ENCODE measurements around the gene ANO2. TPM values are rescaled to one million over a fixed set of nuclear protein-coding genes. Genes with fewer than 3 reads are reported as not detected.

Gene ANO2
- total RNA-seq, 4 donors from 2014 or later = 0.59 to 51.7 (median 15.1) TPM

- DNase-seq = no peak
- no peak overlapping the region for H3K27ac ChIP-seq
- H3K36me3 ChIP-seq = no peaks in the 10 kb centered on the region
- intact Hi-C loops (cut with DNase I; ENCODE audit: low total_unique reads) = no loop called here
- no peaks in the 10 kb centered on the region for H3K9me3 ChIP-seq
- H3K27me3 ChIP-seq = no peaks in the 10 kb centered on the region
- H3K4me1 ChIP-seq = no peaks in the 10 kb centered on the region
- no peak overlapping the region for H3K4me3 ChIP-seq
- TF ChIP-seq POLR2A (IDR thresholded peaks at IDR 0.05) = no peak
- TF ChIP-seq, protein P1, sequence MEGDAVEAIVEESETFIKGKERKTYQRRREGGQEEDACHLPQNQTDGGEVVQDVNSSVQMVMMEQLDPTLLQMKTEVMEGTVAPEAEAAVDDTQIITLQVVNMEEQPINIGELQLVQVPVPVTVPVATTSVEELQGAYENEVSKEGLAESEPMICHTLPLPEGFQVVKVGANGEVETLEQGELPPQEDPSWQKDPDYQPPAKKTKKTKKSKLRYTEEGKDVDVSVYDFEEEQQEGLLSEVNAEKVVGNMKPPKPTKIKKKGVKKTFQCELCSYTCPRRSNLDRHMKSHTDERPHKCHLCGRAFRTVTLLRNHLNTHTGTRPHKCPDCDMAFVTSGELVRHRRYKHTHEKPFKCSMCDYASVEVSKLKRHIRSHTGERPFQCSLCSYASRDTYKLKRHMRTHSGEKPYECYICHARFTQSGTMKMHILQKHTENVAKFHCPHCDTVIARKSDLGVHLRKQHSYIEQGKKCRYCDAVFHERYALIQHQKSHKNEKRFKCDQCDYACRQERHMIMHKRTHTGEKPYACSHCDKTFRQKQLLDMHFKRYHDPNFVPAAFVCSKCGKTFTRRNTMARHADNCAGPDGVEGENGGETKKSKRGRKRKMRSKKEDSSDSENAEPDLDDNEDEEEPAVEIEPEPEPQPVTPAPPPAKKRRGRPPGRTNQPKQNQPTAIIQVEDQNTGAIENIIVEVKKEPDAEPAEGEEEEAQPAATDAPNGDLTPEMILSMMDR (IDR thresholded peaks at IDR 0.05) = no peak
Measured at GRCh38 chr12:5803532-5803931, 141.5 kb downstream of the ANO2 start.

- H3K4me3 ChIP-seq = no peak overlapping the region
- H3K4me1 ChIP-seq = no peaks in the 10 kb centered on the region
- no peaks in the 10 kb centered on the region for H3K27me3 ChIP-seq
- intact Hi-C loops (cut with DNase I; ENCODE audit: low total_unique reads) = no loop called here
- no peaks in the 10 kb centered on the region for H3K9me3 ChIP-seq
- TF ChIP-seq, protein P1 (IDR thresholded peaks at IDR 0.05) = no peak
- TF ChIP-seq POLR2A (IDR thresholded peaks at IDR 0.05) = no peak
- H3K27ac ChIP-seq = no peak overlapping the region
- no peak for DNase-seq
- no peaks in the 10 kb centered on the region for H3K36me3 ChIP-seq
Measured at GRCh38 chr12:5798242-5799015, 146.6 kb downstream of the ANO2 start.

DNA sequence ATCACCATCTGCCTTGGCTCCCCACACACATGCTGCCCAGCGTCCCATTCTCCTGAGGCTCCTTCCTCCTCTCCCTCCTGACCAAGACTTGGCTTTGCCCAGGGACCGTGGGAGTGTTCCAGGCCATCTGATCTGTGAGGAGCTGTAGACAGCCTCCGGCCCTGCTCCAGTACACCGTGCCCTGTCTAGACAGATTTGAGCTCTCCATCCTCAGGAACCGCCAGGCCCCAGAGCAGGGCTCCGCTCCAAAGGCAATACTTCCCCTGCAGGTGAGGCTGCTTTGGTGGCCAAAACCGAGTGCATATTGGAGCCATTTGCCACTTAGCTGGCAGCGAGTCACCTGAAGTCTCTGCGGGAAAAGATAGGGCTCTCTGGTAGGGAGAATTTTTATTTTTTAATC lies 147.4 kb downstream of the ANO2 start:
- DNase-seq = no peak
- no peak overlapping the region for H3K4me3 ChIP-seq
- H3K27me3 ChIP-seq = no peaks in the 10 kb centered on the region
- no peaks in the 10 kb centered on the region for H3K4me1 ChIP-seq
- no peaks in the 10 kb centered on the region for H3K9me3 ChIP-seq
- H3K36me3 ChIP-seq = no peaks in the 10 kb centered on the region
- TF ChIP-seq, protein P1 (IDR thresholded peaks at IDR 0.05) = no peak
- no peak for TF ChIP-seq POLR2A (IDR thresholded peaks at IDR 0.05)
- no peak overlapping the region for H3K27ac ChIP-seq
- intact Hi-C loops (cut with DNase I; ENCODE audit: low total_unique reads) = no loop called here

GRCh38 chr12:5796959-5797225 lies 148.2 kb downstream of the ANO2 start:
- no peak overlapping the region for H3K27ac ChIP-seq
- DNase-seq = no peak
- no peaks in the 10 kb centered on the region for H3K4me1 ChIP-seq
- TF ChIP-seq POLR2A (IDR thresholded peaks at IDR 0.05) = no peak
- no peaks in the 10 kb centered on the region for H3K36me3 ChIP-seq
- intact Hi-C loops (cut with DNase I; ENCODE audit: low total_unique reads) = no loop called here
- no peaks in the 10 kb centered on the region for H3K9me3 ChIP-seq
- no peak overlapping the region for H3K4me3 ChIP-seq
- no peaks in the 10 kb centered on the region for H3K27me3 ChIP-seq

DNA sequence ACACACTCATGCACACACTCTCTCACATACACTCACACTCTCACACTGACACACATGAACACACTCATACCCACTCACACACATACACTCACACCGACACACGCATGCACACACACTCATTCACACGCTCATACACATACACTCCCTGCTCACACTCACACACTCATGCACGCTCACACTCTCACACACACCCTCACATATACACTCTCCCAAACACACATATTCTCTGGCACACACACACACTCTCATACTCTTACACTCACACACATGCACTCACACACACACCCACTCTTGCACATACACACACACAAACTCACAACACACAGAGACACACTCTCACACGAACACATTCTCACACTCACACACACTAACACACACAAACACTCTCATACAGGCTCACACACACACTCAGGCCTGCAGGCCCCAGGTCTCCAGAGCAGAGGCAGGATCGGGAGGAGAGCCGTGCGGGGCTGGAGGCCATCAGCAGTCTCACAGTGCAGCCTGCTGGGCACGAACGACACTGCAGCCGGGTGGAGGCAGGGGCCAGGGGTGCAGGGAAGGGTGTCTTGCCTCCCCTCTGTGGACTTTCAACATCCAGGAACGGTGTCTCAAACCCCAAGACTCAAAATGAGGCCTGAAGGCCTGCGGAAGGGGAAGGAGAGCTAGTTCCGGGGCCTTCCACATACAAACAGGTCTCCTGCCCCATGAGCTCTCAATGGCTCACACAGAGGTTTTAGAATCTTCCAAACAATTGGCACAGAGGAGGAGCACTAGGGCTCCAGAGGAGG lies 148.7 kb downstream of the ANO2 start:
- Histone ChIP-seq H3K9me3 (no peaks in the 10 kb centered on the region), H3K27ac (no peak overlapping the region), H3K27me3 (no peaks in the 10 kb centered on the region), H3K4me3 (no peak overlapping the region), H3K4me1 (no peaks in the 10 kb centered on the region), H3K36me3 (no peaks in the 10 kb centered on the region)
- no peak for TF ChIP-seq POLR2A (IDR thresholded peaks at IDR 0.05)
- TF ChIP-seq, protein P1 (IDR thresholded peaks at IDR 0.05) = peak in 1 of 4 experiments; percentile 32
- intact Hi-C loops (cut with DNase I; ENCODE audit: low total_unique reads) = no loop called here
- DNase-seq = no peak

Measured in uterus (tissue), 4 donors.